Activated naive CD4-positive, alpha-beta T cell treated with anti-CD3 and anti-CD28 coated beads for 36 hours (primary cell): ENCODE measurements around the gene NHLRC2. TPM values are rescaled to one million over a fixed set of nuclear protein-coding genes. Genes with fewer than 3 reads are reported as not detected.

Experiments
- total RNA-seq, 2 experiments: library from RNA; stranded (reverse); gene quantifications; one replicate each; pipeline ENCODE4 v1.2.3, GENCODE V29; 2021

Gene NHLRC2
- total RNA-seq, 2 experiments from 2014 or later, result 12.6 to 13.9 TPM

Other genes with a start within 250 kb of the NHLRC2 start
- not detected for gene NRAP, start 190.6 kb upstream of the NHLRC2 start, total RNA-seq
- 1 to 10 TPM; 6.1 to 7.2 TPM for gene CASP7, start 174.7 kb upstream of the NHLRC2 start, total RNA-seq
- gene PLEKHS1, start 103.0 kb upstream of the NHLRC2 start, total RNA-seq, result not detected
- 1 to 10 TPM; 8.1 to 8.7 TPM for gene DCLRE1A, start 579 bp upstream of the NHLRC2 start, total RNA-seq
- gene ADRB1, start 189.2 kb downstream of the NHLRC2 start, total RNA-seq, result not detected